ENCODE data around the gene FAM187B. TPM values are rescaled to one million over a fixed set of nuclear protein-coding genes. Genes with fewer than 3 reads are reported as not detected.
A peak's percentile ranks its signal among the peaks of the same experiment; 100 is the strongest.

Gene FAM187B
- total and polyA plus RNA-seq, 4 donors: 0.17 TPM; not detected in 3

DNA sequence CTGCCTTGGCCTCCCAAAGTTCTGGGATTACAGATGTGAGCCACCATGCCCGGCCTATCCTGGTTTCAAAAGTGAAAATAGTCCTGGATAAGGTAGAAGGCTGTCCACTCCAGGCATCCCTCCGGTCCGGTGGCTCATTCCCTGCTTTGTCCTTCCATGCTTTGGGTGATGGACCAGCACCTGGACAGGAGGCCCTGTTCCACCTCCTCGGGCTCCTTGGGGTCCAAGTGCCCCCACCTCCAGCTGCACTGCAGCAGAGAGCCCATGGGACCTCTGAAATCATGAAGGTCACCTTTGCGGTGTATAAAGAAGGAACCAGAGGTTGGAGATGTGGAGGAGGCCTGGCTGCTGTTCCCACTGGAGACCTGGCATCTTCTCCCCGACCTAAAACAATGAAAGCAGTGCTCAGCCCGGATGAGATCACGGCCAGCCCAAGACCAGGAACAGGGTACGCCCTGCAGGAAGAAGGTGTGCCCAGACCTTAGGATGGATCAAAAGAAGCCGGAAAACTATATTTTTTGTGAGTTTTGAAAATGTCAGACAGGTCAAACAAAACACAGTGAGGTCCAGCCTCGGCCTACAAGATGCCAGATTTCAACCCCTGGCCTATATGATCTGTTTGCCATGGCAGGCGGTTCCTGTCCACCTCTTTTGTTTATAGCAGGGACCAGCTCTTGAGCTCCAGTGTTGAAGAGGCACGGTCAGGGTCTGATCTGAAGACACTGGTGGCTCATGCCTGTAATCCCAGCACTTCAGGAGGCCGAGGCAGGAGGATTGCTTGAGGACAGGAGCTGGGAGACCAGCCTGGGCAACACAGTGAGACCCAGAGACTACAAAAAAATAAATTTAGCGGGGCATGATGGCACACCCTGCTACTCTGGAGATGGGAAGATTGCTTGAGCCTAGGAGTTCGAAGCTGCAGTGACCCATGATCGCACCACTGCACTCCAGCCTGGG, 26.1 kb upstream of the FAM187B start:
- H3K4me1 ChIP-seq (ENCODE audit: control insufficient read depth in 4 of 4, insufficient read depth in 4 of 4, low read length in 3 of 4): peaks cover 6 to 81% (median 53%) of the 10 kb centered on the region in 4 donors
- whole genome bisulfite sequencing: 93% methylated on average over 17 of the region's 17 CpGs
- TF ChIP-seq YY1 (IDR thresholded peaks at IDR 0.05) (no peak), JUND (IDR thresholded peaks at IDR 0.05) (no peak), TAF1 (conservative IDR thresholded peaks at IDR 0.05) (no peak)
- TF ChIP-seq, protein P1, sequence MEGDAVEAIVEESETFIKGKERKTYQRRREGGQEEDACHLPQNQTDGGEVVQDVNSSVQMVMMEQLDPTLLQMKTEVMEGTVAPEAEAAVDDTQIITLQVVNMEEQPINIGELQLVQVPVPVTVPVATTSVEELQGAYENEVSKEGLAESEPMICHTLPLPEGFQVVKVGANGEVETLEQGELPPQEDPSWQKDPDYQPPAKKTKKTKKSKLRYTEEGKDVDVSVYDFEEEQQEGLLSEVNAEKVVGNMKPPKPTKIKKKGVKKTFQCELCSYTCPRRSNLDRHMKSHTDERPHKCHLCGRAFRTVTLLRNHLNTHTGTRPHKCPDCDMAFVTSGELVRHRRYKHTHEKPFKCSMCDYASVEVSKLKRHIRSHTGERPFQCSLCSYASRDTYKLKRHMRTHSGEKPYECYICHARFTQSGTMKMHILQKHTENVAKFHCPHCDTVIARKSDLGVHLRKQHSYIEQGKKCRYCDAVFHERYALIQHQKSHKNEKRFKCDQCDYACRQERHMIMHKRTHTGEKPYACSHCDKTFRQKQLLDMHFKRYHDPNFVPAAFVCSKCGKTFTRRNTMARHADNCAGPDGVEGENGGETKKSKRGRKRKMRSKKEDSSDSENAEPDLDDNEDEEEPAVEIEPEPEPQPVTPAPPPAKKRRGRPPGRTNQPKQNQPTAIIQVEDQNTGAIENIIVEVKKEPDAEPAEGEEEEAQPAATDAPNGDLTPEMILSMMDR (IDR thresholded peaks at IDR 0.05; ENCODE audit: low read depth, low read length, missing input control): no peak
- no peak for DNase-seq (ENCODE audit: low spot score)
- H3K27me3 ChIP-seq (ENCODE audit: control insufficient read depth in 4 of 4, insufficient read depth in 4 of 4, low read length in 3 of 4): no peaks in the 10 kb centered on the region
- H3K4me3 ChIP-seq (ENCODE audit: low read depth in 1 of 3, low read length in 3 of 3): no peak overlapping the region
- peak overlapping the region in 1 of 2 donors; percentile 12 for H3K27ac ChIP-seq (ENCODE audit: low read depth in 1 of 2, low read length in 2 of 2)
- peaks cover 3 to 15% (median 6%) of the 10 kb centered on the region in 4 donors for H3K36me3 ChIP-seq (ENCODE audit: control insufficient read depth in 4 of 4, insufficient read depth in 3 of 4, low read depth in 1 of 4, low read length in 3 of 4)
- no peak overlapping the region for H3K9ac ChIP-seq (ENCODE audit: low read depth in 1 of 2, low read length in 2 of 2)
- no peaks in the 10 kb centered on the region for H3K9me3 ChIP-seq (ENCODE audit: control insufficient read depth in 4 of 4, low read length in 3 of 4)

DNA sequence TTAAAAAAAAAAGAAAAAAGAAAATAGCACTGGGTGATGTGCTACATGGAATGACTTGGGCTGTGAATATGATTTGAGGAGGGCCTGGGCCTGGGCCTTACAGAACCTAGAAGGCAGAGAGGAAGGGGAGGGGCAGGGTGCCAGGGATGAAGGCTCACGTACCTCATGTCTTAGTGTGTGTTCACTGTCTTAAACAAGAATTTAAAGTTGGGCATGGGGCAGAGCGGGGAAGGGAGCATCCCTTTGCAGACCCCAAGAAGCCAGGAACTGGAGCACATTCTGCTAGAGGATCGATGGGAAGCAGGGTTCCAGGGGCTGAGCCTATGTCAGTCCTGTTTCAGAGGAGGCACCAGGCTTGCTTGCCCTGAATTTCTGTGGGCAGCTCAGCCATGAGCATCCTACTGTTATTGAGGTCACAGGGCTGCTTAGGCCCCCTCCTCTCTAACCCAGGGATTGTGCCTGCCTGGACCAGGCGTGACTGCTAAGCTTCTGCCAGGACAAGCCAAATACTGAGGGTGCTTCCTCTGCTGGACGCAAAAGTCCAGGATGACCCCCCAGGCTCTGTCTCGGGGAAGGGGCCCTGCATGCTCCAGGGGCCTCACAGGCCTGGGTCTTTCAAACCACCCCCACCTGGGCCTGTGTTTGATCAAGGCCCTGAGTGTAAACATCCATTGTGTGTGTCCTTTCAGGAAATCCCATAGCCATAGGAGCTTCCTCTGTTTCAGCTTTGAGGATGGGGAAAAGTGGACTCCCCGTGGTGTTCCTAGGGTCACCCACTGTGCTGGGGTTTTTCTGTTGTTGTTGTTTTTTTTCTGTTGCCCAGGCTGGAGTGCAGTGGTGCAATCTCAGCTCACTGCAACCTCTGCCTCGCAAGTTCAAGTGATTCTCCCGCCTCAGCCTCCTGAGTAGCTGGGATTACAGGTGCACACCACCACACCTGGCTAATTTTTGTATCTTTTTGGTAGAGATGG, 25.1 kb upstream of the FAM187B start:
- Histone ChIP-seq H3K9me3 (ENCODE audit: control insufficient read depth in 4 of 4, low read length in 3 of 4) (no peaks in the 10 kb centered on the region), H3K36me3 (ENCODE audit: control insufficient read depth in 4 of 4, insufficient read depth in 3 of 4, low read depth in 1 of 4, low read length in 3 of 4) (peaks cover 3 to 15% (median 6%) of the 10 kb centered on the region in 4 donors), H3K4me1 (ENCODE audit: control insufficient read depth in 4 of 4, insufficient read depth in 4 of 4, low read length in 3 of 4) (peaks cover 6 to 74% (median 48%) of the 10 kb centered on the region in 4 donors), H3K9ac (ENCODE audit: low read depth in 1 of 2, low read length in 2 of 2) (no peak overlapping the region), H3K27me3 (ENCODE audit: control insufficient read depth in 4 of 4, insufficient read depth in 4 of 4, low read length in 3 of 4) (no peaks in the 10 kb centered on the region), H3K4me3 (ENCODE audit: low read depth in 1 of 3, low read length in 3 of 3) (no peak overlapping the region), H3K27ac (ENCODE audit: low read depth in 1 of 2, low read length in 2 of 2) (no peak overlapping the region)
- TF ChIP-seq RXRA (IDR thresholded peaks at IDR 0.05): no peak
- TF ChIP-seq EGR1 (IDR thresholded peaks at IDR 0.05; ENCODE audit: low read depth in 2 of 2): no peak
- TF ChIP-seq GABPA (IDR thresholded peaks at IDR 0.05 in 1 of 2, conservative IDR thresholded peaks at IDR 0.05 in 1 of 2): no peak
- TF ChIP-seq, protein P2, sequence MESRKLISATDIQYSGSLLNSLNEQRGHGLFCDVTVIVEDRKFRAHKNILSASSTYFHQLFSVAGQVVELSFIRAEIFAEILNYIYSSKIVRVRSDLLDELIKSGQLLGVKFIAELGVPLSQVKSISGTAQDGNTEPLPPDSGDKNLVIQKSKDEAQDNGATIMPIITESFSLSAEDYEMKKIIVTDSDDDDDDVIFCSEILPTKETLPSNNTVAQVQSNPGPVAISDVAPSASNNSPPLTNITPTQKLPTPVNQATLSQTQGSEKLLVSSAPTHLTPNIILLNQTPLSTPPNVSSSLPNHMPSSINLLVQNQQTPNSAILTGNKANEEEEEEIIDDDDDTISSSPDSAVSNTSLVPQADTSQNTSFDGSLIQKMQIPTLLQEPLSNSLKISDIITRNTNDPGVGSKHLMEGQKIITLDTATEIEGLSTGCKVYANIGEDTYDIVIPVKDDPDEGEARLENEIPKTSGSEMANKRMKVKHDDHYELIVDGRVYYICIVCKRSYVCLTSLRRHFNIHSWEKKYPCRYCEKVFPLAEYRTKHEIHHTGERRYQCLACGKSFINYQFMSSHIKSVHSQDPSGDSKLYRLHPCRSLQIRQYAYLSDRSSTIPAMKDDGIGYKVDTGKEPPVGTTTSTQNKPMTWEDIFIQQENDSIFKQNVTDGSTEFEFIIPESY (IDR thresholded peaks at IDR 0.05): no peak
- no peak for TF ChIP-seq RAD21 (IDR thresholded peaks at IDR 0.05)
- no peak for TF ChIP-seq HNF4G (IDR thresholded peaks at IDR 0.05)
- TF ChIP-seq NR2F2 (IDR thresholded peaks at IDR 0.05): no peak
- TF ChIP-seq SP1 (IDR thresholded peaks at IDR 0.05): no peak
- TF ChIP-seq HNF4A (conservative IDR thresholded peaks at IDR 0.05): no peak
- TF ChIP-seq TAF1 (conservative IDR thresholded peaks at IDR 0.05): no peak
- TF ChIP-seq, protein P1 (IDR thresholded peaks at IDR 0.05; ENCODE audit: low read depth, low read length, missing input control): no peak
- TF ChIP-seq FOXA2 (IDR thresholded peaks at IDR 0.05): no peak
- TF ChIP-seq, protein P3, sequence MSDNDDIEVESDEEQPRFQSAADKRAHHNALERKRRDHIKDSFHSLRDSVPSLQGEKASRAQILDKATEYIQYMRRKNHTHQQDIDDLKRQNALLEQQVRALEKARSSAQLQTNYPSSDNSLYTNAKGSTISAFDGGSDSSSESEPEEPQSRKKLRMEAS (IDR thresholded peaks at IDR 0.05): no peak
- no peak for TF ChIP-seq JUND (IDR thresholded peaks at IDR 0.05)
- DNase-seq (ENCODE audit: low spot score): no peak
- 86% methylated on average over 9 of the region's 9 CpGs for WGBS

All from liver (tissue), 9 donors.